SKM-1 treated with dmso at 0.1 percent for 144 hours (cell line): ENCODE measurements around the gene UBALD1.

Experiments used
- DNase-seq: peaks from one replicate; lab custom pipeline; 2025; ENCODE audit not compliant: unreplicated experiment; lab: John Stamatoyannopoulos, UW

UBALD1 gene

GRCh38 chr16:4646773-4647643, 32.3 kb upstream of the UBALD1 start:
- DNase-seq = no peak

- no peak for DNase-seq
These were observed 27.2 kb upstream of the UBALD1 start for GRCh38 chr16:4641895-4642294.

- DNase-seq = no peak
These were observed 26.6 kb upstream of the UBALD1 start for GRCh38 chr16:4641306-4641687.

- DNase-seq = no peak
These were observed 26.1 kb upstream of the UBALD1 start for GRCh38 chr16:4640572-4641305.

GRCh38 chr16:4639899-4640509, 25.3 kb upstream of the UBALD1 start:
- DNase-seq = no peak

GRCh38 chr16:4637501-4638166, 22.9 kb upstream of the UBALD1 start:
- DNase-seq = no peak

- DNase-seq = no peak
These were observed 21.5 kb upstream of the UBALD1 start for GRCh38 chr16:4636196-4636595.

- DNase-seq = no peak
These were observed 20.1 kb upstream of the UBALD1 start for GRCh38 chr16:4634768-4635167.

- no peak for DNase-seq
These were observed 19.4 kb upstream of the UBALD1 start for GRCh38 chr16:4633910-4634635.

GRCh38 chr16:4631444-4631843, 16.8 kb upstream of the UBALD1 start:
- DNase-seq = no peak

- DNase-seq = no peak
These were observed 13.6 kb upstream of the UBALD1 start for GRCh38 chr16:4628283-4628682.

- no peak for DNase-seq
These were observed 11.7 kb upstream of the UBALD1 start for GRCh38 chr16:4626396-4626795.

- peak; percentile 21 for DNase-seq
These were observed 11.0 kb upstream of the UBALD1 start for GRCh38 chr16:4625560-4626159.

GRCh38 chr16:4624827-4625559, 10.3 kb upstream of the UBALD1 start:
- DNase-seq = peak; percentile 21

GRCh38 chr16:4624015-4624826, 9.5 kb upstream of the UBALD1 start, which contains the start of gene MGRN1:
Gene MGRN1, plus strand, starts transcription at chr16:4624826. Its CDS starts 135 bp downstream, at chr16:4624961.
- DNase-seq = peak; percentile 93

- peak; percentile 59 for DNase-seq
These were observed 8.9 kb upstream of the UBALD1 start for GRCh38 chr16:4623593-4623992.

- no peak for DNase-seq
These were observed 4.1 kb upstream of the UBALD1 start for GRCh38 chr16:4618645-4619418.

- no peak for DNase-seq
These were observed 3.2 kb upstream of the UBALD1 start for GRCh38 chr16:4617880-4618279.
